HG03095 (cell line): Measurements from ENCODE around the gene AGAP1.

Experiments
- ATAC-seq: cut with Tn5 transposase; IDR thresholded peaks from one replicate; pipeline ENCODE4 v1.9.1; 2021; ENCODE audit warnings: moderate library complexity; ENCODE audit not compliant: unreplicated experiment

AGAP1 gene

GRCh38 chr2:236171181-236171679 is 677.4 kb downstream of the AGAP1 start:
- ATAC-seq = no peak

GRCh38 chr2:236171680-236172254 is 677.9 kb downstream of the AGAP1 start:
- ATAC-seq = no peak

DNA sequence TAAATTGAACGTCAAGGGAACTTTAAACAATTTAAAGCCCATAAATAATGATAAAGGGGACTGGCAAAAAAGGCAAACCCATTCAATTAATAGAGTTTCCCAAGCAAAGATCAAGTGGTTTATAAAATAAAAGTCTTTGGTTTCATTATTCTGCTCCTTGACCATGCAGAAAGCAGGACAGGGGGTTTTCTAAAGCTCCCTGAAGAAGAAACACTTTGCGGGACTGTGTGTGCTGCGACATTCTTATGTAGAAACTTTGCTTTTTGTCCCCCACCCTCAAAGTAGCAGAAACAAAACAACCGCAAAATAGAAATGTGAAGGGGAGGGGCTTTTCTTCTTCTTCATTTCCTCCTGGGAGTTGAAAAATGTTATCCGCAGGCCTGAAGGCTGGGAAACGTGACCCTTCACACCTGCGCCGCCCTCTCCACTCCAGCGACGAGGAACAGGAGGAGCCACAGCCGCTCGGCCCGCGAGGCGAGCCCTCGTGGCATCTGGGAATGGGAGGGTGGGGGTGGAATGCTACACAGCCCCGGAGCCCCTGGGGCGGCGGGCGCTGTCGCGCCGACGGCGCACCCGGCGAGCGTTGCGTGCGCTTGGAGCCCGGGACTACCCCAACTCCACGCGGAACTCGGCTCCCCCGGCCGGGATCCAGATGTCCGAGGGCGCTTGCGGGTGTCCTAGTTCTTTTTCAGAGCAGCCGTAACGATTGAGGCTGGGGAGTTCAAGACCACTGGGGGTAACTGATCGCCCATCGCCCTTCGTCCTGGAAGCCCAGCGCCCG is 678.6 kb downstream of the AGAP1 start:
- no peak for ATAC-seq

- ATAC-seq = no peak
Measured at GRCh38 chr2:236173036-236173728, 679.3 kb downstream of the AGAP1 start.

- ATAC-seq = no peak
Measured at GRCh38 chr2:236173729-236174607, 680.1 kb downstream of the AGAP1 start.

DNA sequence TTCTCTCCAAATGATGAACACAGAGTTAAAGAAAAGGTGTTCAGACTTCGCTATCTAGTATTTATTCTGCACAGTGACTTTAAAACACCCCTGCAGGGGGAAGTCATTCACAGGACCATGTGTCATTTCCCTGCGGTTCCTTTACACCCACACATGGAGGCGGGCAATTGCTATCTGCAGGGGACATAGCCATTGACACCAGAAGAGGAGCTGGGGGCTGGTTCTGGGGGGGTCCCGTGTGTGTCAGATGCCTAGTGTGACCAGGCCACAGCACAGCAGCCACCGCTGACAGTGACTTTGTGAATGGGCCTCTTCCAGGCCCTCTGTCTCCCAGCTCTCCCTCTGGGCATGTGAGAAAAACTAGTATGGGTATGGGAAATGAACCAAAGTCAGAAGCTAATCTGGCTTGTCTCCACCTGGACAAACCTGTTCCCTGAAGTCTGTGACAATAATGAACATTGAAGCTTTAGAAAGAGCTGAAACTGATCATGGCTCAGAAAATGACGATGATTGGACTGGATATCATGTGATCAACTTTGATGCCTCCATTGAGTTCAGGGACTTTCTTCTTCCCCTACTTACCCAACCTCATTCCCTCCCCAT is 681.8 kb downstream of the AGAP1 start:
- ATAC-seq = no peak

DNA sequence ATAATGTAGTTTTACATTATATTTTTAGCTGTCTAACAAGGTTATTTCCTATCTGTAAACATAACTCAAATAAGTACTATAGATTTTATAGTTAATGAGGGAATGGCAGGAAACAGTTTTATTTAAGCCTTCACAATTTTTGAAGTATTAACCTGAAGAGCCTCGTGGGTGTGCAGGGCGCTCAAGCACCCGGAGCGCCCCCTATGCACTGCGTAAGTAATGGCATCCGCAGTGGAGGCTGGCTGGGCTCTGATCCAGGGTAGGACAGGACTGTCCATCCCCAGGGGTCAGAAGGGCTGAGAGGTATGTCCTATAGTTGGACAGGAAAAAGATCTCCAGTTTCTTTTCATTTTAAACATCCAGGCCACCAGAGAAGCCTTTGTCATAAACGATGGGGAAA is 682.6 kb downstream of the AGAP1 start:
- no peak for ATAC-seq

GRCh38 chr2:236176951-236177350 is 683.1 kb downstream of the AGAP1 start:
- no peak for ATAC-seq

GRCh38 chr2:236177604-236177966 is 683.7 kb downstream of the AGAP1 start:
- no peak for ATAC-seq

- ATAC-seq = no peak
Measured at GRCh38 chr2:236177967-236178889, 684.4 kb downstream of the AGAP1 start.

GRCh38 chr2:236178890-236179235 is 685.0 kb downstream of the AGAP1 start:
- no peak for ATAC-seq

DNA sequence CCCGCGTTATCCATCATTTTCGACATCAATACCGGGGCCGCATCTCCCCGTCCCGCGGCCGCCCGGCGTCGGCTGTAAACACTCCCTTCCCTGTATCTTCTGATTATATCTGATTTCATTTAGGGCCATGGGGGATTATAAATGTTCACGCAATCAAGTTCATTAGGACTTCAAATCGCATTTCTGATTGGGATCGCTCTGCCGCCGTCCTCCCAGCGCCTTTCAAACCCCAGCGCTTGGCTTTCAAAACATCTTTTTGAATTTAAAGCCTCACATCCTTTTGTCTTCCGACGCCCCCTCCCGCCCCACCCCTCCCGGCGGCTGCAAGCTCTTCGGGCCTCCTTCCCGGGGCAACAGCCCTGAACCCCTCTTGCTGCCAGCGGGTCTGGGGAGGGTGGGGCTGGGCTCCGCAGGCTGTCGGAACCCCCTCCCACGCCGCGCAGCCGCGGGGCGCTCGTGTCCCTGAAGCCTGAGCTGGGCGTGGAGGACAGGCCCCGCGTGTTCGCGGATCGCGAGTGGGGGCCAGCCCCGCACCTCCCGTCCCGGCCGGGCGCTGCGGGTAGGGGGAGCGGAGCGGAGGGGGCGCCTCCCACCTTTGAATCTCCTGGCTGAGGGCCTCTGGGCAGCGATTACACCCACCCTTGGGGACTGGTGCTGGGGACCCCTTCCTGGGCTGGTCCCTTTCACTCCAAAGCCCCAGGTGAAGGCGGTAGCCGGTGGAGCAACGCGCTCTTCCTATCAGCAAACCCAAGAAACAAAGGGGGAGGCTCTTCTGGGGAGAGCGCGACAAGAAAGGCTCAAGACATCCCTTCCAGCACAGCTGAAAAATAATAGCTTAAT is 685.6 kb downstream of the AGAP1 start:
- no peak for ATAC-seq

GRCh38 chr2:236180076-236180816 is 686.4 kb downstream of the AGAP1 start:
- no peak for ATAC-seq

GRCh38 chr2:236180831-236181453 is 687.1 kb downstream of the AGAP1 start:
- no peak for ATAC-seq
